Measurements from ENCODE around the gene CPXM2. TPM values are rescaled to one million over a fixed set of nuclear protein-coding genes. Genes with fewer than 3 reads are reported as not detected.

Gene CPXM2
- total RNA-seq, 4 donors from 2014 or later = 2.1 to 48.2 (median 17.8) TPM

DNA sequence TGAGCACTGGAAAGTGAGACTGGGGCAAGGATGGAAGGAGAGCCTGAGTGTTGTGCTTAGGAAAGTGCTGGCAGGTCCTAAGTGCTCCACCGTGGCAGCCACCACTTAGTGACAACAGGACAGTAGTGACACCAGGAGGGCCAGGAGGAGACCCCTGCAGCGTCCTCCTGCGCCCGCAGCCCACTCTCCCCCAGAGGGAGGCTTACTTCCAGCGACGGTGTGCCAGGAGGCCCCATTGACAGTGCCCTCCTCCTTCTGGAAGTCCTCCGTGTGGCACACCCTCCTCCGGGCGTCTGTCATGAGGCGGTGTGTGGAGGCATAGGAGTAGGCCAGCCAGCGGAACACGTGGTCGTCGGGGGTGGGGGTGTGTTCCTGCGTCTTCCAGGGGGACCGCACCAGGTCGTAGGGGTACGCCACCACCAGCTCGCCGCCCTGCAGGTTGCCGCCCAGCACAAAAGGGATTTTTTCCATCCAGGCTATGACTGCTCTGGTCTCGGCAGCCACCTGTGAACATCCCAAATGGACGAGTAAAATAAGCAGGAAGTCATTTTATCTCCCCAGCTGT lies 129.9 kb downstream of the CPXM2 start:
- no peaks in the 10 kb centered on the region for H3K4me1 ChIP-seq
- H3K9me3 ChIP-seq = no peaks in the 10 kb centered on the region
- H3K27me3 ChIP-seq = no peaks in the 10 kb centered on the region
- no peak overlapping the region for H3K4me3 ChIP-seq
- no peak for DNase-seq
- no peaks in the 10 kb centered on the region for H3K36me3 ChIP-seq
- no peak overlapping the region for H3K27ac ChIP-seq
- intact Hi-C loops (cut with DNase I; ENCODE audit: low total_unique reads) = no loop called here
- TF ChIP-seq, protein P1, sequence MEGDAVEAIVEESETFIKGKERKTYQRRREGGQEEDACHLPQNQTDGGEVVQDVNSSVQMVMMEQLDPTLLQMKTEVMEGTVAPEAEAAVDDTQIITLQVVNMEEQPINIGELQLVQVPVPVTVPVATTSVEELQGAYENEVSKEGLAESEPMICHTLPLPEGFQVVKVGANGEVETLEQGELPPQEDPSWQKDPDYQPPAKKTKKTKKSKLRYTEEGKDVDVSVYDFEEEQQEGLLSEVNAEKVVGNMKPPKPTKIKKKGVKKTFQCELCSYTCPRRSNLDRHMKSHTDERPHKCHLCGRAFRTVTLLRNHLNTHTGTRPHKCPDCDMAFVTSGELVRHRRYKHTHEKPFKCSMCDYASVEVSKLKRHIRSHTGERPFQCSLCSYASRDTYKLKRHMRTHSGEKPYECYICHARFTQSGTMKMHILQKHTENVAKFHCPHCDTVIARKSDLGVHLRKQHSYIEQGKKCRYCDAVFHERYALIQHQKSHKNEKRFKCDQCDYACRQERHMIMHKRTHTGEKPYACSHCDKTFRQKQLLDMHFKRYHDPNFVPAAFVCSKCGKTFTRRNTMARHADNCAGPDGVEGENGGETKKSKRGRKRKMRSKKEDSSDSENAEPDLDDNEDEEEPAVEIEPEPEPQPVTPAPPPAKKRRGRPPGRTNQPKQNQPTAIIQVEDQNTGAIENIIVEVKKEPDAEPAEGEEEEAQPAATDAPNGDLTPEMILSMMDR (IDR thresholded peaks at IDR 0.05) = no peak
- no peak for TF ChIP-seq POLR2A (IDR thresholded peaks at IDR 0.05)

DNA sequence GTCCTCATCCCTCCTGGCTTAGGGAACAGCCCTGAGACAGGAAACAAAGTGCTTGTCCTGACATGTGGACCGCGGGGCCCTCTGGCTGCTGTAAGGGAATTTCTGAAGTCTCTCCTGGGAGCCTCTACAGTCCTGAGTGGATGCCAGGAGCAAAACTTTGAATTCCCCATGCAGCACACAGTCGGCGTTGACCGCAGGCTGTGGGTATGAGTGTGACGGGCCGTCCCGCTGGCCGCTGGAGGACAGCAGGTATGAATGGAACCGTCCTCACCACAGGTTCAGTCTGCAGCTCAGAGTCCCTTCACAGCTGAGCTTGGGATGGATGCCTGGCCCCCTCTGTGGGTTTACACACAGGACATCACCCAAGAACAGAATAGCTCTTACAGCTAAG lies 130.6 kb downstream of the CPXM2 start:
- intact Hi-C loops (cut with DNase I; ENCODE audit: low total_unique reads) = no loop called here
- Histone ChIP-seq H3K4me3 (no peak overlapping the region), H3K27me3 (no peaks in the 10 kb centered on the region), H3K9me3 (no peaks in the 10 kb centered on the region), H3K27ac (no peak overlapping the region), H3K36me3 (no peaks in the 10 kb centered on the region), H3K4me1 (no peaks in the 10 kb centered on the region)
- TF ChIP-seq, protein P1 (IDR thresholded peaks at IDR 0.05) = no peak
- TF ChIP-seq POLR2A (IDR thresholded peaks at IDR 0.05) = no peak
- no peak for DNase-seq

DNA sequence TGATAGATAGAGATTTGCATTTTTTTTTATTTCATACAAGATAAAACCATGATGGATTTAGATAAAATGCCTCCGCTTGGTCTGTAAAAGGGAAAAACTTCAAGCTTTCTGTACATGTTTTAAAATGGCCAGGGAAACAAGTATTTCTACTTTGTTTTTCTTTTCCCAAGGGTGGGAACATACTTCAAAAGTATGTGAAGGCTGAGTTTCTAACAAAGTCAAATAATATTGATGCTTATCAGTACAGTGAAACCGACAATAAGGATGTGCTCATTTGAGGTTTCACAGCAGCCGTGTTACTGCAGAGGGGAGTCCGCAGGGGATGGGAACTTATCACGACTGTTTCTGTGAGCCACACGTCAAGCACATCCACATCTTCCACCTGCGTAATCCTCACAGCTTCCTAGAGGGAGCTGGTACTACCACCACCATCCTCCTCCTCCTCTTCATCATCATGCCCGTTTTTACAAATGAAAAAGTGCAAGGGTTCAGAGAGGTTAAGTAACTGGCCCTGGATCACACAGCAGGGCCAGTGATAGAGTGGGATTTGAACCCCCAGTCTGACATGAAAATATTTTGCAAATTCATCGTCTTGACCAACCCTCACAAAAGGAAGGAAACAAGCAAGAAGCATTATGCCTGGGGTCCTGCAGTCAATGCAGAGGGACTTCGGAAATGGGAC lies 131.1 kb downstream of the CPXM2 start:
- intact Hi-C loops (cut with DNase I; ENCODE audit: low total_unique reads) = no loop called here
- Histone ChIP-seq H3K36me3 (no peaks in the 10 kb centered on the region), H3K4me3 (no peak overlapping the region), H3K4me1 (no peaks in the 10 kb centered on the region), H3K27ac (no peak overlapping the region), H3K9me3 (no peaks in the 10 kb centered on the region), H3K27me3 (no peaks in the 10 kb centered on the region)
- no peak for DNase-seq
- TF ChIP-seq POLR2A (IDR thresholded peaks at IDR 0.05) = no peak
- TF ChIP-seq, protein P1 (IDR thresholded peaks at IDR 0.05) = no peak

DNA sequence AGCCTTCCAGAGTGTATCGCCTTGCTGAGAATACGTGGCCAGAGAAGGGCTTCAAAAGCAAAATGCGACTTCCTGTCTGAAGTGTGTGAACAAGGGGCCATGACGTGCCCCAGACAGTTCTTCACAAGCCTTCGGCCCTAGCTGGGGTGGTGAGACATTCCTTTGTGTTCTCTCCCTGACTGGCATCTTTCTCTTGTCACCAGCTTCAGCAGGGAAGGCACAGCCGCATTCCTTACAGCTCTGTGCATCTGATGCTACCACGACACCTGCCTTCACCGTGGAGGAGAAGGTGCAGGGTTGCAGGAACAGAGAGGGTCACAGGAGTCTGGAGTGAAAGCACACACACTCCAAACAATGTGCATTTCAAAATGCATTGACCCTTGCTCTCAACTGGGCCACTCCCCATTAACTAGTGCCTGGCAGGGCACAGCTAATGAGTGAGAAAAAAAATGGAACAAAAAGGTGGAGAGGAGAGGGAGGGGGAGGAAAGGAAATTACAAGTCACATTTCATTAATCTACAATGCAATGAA lies 132.0 kb downstream of the CPXM2 start:
- intact Hi-C loops (cut with DNase I; ENCODE audit: low total_unique reads) = no loop called here
- Histone ChIP-seq H3K4me3 (no peak overlapping the region), H3K27ac (no peak overlapping the region), H3K36me3 (no peaks in the 10 kb centered on the region), H3K4me1 (no peaks in the 10 kb centered on the region), H3K27me3 (no peaks in the 10 kb centered on the region), H3K9me3 (no peaks in the 10 kb centered on the region)
- TF ChIP-seq, protein P1 (IDR thresholded peaks at IDR 0.05) = no peak
- no peak for TF ChIP-seq POLR2A (IDR thresholded peaks at IDR 0.05)
- DNase-seq = no peak

DNA sequence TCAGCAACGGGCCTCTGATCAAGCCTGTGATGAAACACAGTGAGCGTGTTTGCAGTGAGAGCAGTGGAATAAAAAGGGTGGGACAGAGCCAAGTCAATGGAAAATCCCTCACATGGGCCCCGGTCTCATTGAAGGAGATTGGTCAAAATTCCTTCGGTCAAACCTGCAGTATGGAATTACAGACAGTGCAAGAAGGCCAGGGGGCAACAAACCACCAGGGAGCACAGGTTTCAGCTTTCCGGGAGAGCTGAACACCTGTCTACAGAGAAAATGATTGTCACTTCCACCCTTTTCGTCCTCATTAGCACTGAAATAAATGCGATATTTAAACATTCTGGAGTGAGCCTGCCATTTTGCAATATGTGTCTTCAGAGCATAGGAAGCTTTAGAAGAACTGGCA lies 132.6 kb downstream of the CPXM2 start:
- H3K9me3 ChIP-seq = no peaks in the 10 kb centered on the region
- no peaks in the 10 kb centered on the region for H3K4me1 ChIP-seq
- H3K27ac ChIP-seq = no peak overlapping the region
- intact Hi-C loops (cut with DNase I; ENCODE audit: low total_unique reads) = no loop called here
- no peaks in the 10 kb centered on the region for H3K27me3 ChIP-seq
- no peak for DNase-seq
- no peak for TF ChIP-seq POLR2A (IDR thresholded peaks at IDR 0.05)
- TF ChIP-seq, protein P1 (IDR thresholded peaks at IDR 0.05) = no peak
- H3K36me3 ChIP-seq = no peaks in the 10 kb centered on the region
- no peak overlapping the region for H3K4me3 ChIP-seq

All from uterus (tissue), 4 donors.